Tibial nerve (tissue), 4 donors: ENCODE results near the gene NAP1L4. TPM values are rescaled to one million over a fixed set of nuclear protein-coding genes. Genes with fewer than 3 reads are reported as not detected.

ENCODE experiments used
- DNase-seq, 2 donors: peaks; one replicate each; pipeline ENCODE4 v3.0.0-alpha.2; 2019; ENCODE audit warnings: low spot score in 2 of 2
- H3K27ac ChIP-seq, 4 donors: fragments of 200-600 bp; sonication (generic) in 3 of 4; one replicate each; pipeline ENCODE4 v1.5.1; 2017 to 2019; ENCODE audit warnings: mild to moderate bottlenecking in 1 of 4
- H3K27me3 ChIP-seq, 2 donors: fragments of 200-600 bp; sonication (generic) in 1 of 2; one replicate each; pipeline versions ENCODE4 v1.5.1 to v1.6.0; 2017 to 2019
- H3K36me3 ChIP-seq, 3 donors: fragments of 200-600 bp; sonication (generic); one replicate each; pipeline ENCODE4 v1.5.1; 2018 to 2019
- H3K4me1 ChIP-seq, 4 donors: fragments of 200-600 bp; sonication (generic) in 3 of 4; one replicate each; pipeline ENCODE4 v1.5.1; 2017 to 2019
- H3K4me3 ChIP-seq, 4 donors: fragments of 200-600 bp; sonication (generic) in 3 of 4; one replicate each; pipeline ENCODE4 v1.5.1; 2017 to 2019; ENCODE audit warnings: mild to moderate bottlenecking in 1 of 4, moderate library complexity in 1 of 4
- H3K9me3 ChIP-seq, 4 donors: fragments of 200-600 bp; sonication (generic) in 3 of 4; one replicate each; pipeline ENCODE4 v1.5.1; 2017 to 2019
- CTCF ChIP-seq, 5 experiments: fragments of 200-600 bp in 3 of 5; fragments of 450-650 bp in 2 of 5; sonication (generic) in 3 of 5; IDR thresholded peaks; one replicate each; pipeline ENCODE4 v1.5.1; 2016 to 2019; ENCODE audit warnings: antibody characterized with exemption in 5 of 5, mild to moderate bottlenecking in 3 of 5, moderate library complexity in 2 of 5
- EP300 ChIP-seq, 2 donors: sonication (generic); formaldehyde crosslinking; IDR thresholded peaks; one replicate each; pipeline ENCODE4 v1.6.1; 2017; ENCODE audit warnings: antibody characterized with exemption in 2 of 2, mild to moderate bottlenecking in 1 of 2
- POLR2A ChIP-seq, 2 donors: fragments of 450-650 bp; IDR thresholded peaks; one replicate each; pipeline ENCODE4 v1.6.1; 2017; ENCODE audit warnings: antibody characterized with exemption in 2 of 2, mild to moderate bottlenecking in 2 of 2, moderate library complexity in 2 of 2
- WGBS, 2 donors: methylation state at CpG; one replicate each; pipeline ENCODE4 v1.1.5; 2018; 5-methylcytosine and 5-hydroxymethylcytosine counted together
- total RNA-seq, 4 donors: library from RNA; depleted of rRNA; stranded (reverse); fragments of >200 nt; gene quantifications; one replicate each; pipeline ENCODE4 v1.1.0, GENCODE V29; 2016

The NAP1L4 gene
- total RNA-seq, 4 donors from 2014 or later: 94.3 to 129 (median 111) TPM

- Histone ChIP-seq H3K36me3 (peaks cover 0 to 97% (median 13%) of the 10 kb centered on the region in 3 donors), H3K4me3 (no peak overlapping the region), H3K27me3 (no peaks in the 10 kb centered on the region), H3K27ac (peak overlapping the region in 2 of 4 donors; percentile 40 to 88), H3K9me3 (no peaks in the 10 kb centered on the region), H3K4me1 (peaks cover 0 to 4% (median 1%) of the 10 kb centered on the region in 4 donors)
- 85 to 87% methylated on average over 18 to 20 of the region's 20 CpGs for WGBS, 2 donors
- DNase-seq: no peak
- TF ChIP-seq POLR2A (IDR thresholded peaks at IDR 0.05) (no peak), EP300 (IDR thresholded peaks at IDR 0.05) (no peak), CTCF (IDR thresholded peaks at IDR 0.05) (no peak)
These were observed 15.4 kb upstream of the NAP1L4 start for GRCh38 chr11:3007404-3008010.

GRCh38 chr11:3006505-3007260 is 14.6 kb upstream of the NAP1L4 start:
- TF ChIP-seq POLR2A (IDR thresholded peaks at IDR 0.05) (peak in 1 of 2 donors; percentile 35), CTCF (IDR thresholded peaks at IDR 0.05) (no peak), EP300 (IDR thresholded peaks at IDR 0.05) (peak in 1 of 2 donors; percentile 37)
- Histone ChIP-seq H3K36me3 (peaks cover 0 to 97% (median 9%) of the 10 kb centered on the region in 3 donors), H3K4me3 (peak overlapping the region in 1 of 4 donors; percentile 6), H3K9me3 (no peaks in the 10 kb centered on the region), H3K27me3 (no peaks in the 10 kb centered on the region), H3K27ac (peak overlapping the region in 2 of 4 donors; percentile 40 to 88), H3K4me1 (peaks cover 0 to 12% (median 5%) of the 10 kb centered on the region in 4 donors)
- 69 to 74% methylated on average over 15 to 21 of the region's 21 CpGs for WGBS, 2 donors
- no peak for DNase-seq

GRCh38 chr11:3004481-3004880 is 12.4 kb upstream of the NAP1L4 start:
- DNase-seq: no peak

GRCh38 chr11:3003396-3004231 is 11.5 kb upstream of the NAP1L4 start:
- Histone ChIP-seq H3K36me3 (peaks cover 0 to 92% (median 8%) of the 10 kb centered on the region in 3 donors), H3K4me3 (no peak overlapping the region), H3K27ac (peak overlapping the region in 3 of 4 donors; percentile 39 to 93 (median 88)), H3K4me1 (peaks cover 0 to 32% (median 16%) of the 10 kb centered on the region in 4 donors), H3K27me3 (no peaks in the 10 kb centered on the region), H3K9me3 (no peaks in the 10 kb centered on the region)
- DNase-seq: no peak
- 91% methylated on average over 12 of the region's 12 CpGs for WGBS, 2 donors
- TF ChIP-seq EP300 (IDR thresholded peaks at IDR 0.05) (no peak), CTCF (IDR thresholded peaks at IDR 0.05) (no peak), POLR2A (IDR thresholded peaks at IDR 0.05) (no peak)

More at GRCh38 chr11:3004481-3004880, 12.4 kb upstream of the NAP1L4 start:
- no peak for TF ChIP-seq POLR2A (IDR thresholded peaks at IDR 0.05)
- no peak for TF ChIP-seq CTCF (IDR thresholded peaks at IDR 0.05)
- no peak for TF ChIP-seq EP300 (IDR thresholded peaks at IDR 0.05)
- H3K36me3 ChIP-seq: peaks cover 0 to 98% (median 8%) of the 10 kb centered on the region in 3 donors
- H3K27me3 ChIP-seq: no peaks in the 10 kb centered on the region
- H3K4me1 ChIP-seq: peaks cover 0 to 32% (median 16%) of the 10 kb centered on the region in 4 donors
- no peak overlapping the region for H3K4me3 ChIP-seq
- peak overlapping the region in 3 of 4 donors; percentile 23 to 93 (median 88) for H3K27ac ChIP-seq
- H3K9me3 ChIP-seq: no peaks in the 10 kb centered on the region
- WGBS, 2 donors: 93 to 96% methylated on average over 10 of the region's 10 CpGs
